ENCODE data around the gene THAP2. TPM values are rescaled to one million over a fixed set of nuclear protein-coding genes. Genes with fewer than 3 reads are reported as not detected.

The THAP2 gene
- total RNA-seq, 1 experiment from 2014 or later = 7.7 TPM

GRCh38 chr12:71649401-71649800 is 14.7 kb upstream of the THAP2 start:
- TF ChIP-seq CTCF (conservative IDR thresholded peaks at IDR 0.05; ENCODE audit: low read depth, low read length) = no peak
- TF ChIP-seq EZH2 (IDR thresholded peaks at IDR 0.05; ENCODE audit: borderline replicate concordance, low read depth, low read length, poor library complexity, severe bottlenecking) = no peak
- H3K36me3 ChIP-seq (ENCODE audit: insufficient read depth, low read length, poor library complexity, severe bottlenecking) = peaks cover 64% of the 10 kb centered on the region
- no peak overlapping the region for H3K27ac ChIP-seq (ENCODE audit: low read depth, low read length, poor library complexity, severe bottlenecking)
- no peak for DNase-seq (ENCODE audit: low spot score)
- BruUV-seq (replicated peaks) = no TSS peak
- no peaks in the 10 kb centered on the region for H3K27me3 ChIP-seq (replicated peaks; ENCODE audit: insufficient read depth, low read depth, low read length, poor library complexity)
- peaks cover 14% of the 10 kb centered on the region for H3K9me3 ChIP-seq (ENCODE audit: low read depth, low read length, poor library complexity, severe bottlenecking)
- H3K4me3 ChIP-seq (ENCODE audit: low read depth, low read length, poor library complexity, severe bottlenecking) = no peak overlapping the region
- ChIA-PET CTCF (no interaction called here), POLR2A (ENCODE audit: low non-redundant PET) (no interaction called here)
- intact Hi-C loops (cut with micrococcal nuclease; ENCODE audit: unreplicated experiment) = no loop called here
- no peaks in the 10 kb centered on the region for H3K4me1 ChIP-seq (ENCODE audit: insufficient read depth, low read length, poor library complexity, severe bottlenecking)

GRCh38 chr12:71652656-71653055 is 11.4 kb upstream of the THAP2 start:
- DNase-seq (ENCODE audit: low spot score) = no peak
- H3K4me3 ChIP-seq (ENCODE audit: low read depth, low read length, poor library complexity, severe bottlenecking) = no peak overlapping the region
- H3K4me1 ChIP-seq (ENCODE audit: insufficient read depth, low read length, poor library complexity, severe bottlenecking) = peaks cover 4% of the 10 kb centered on the region
- H3K9me3 ChIP-seq (ENCODE audit: low read depth, low read length, poor library complexity, severe bottlenecking) = peaks cover 17% of the 10 kb centered on the region
- CTCF ChIA-PET = no interaction called here
- BruUV-seq (replicated peaks) = no TSS peak
- TF ChIP-seq CTCF (conservative IDR thresholded peaks at IDR 0.05; ENCODE audit: low read depth, low read length) (no peak), EZH2 (IDR thresholded peaks at IDR 0.05; ENCODE audit: borderline replicate concordance, low read depth, low read length, poor library complexity, severe bottlenecking) (no peak)
- intact Hi-C loops (cut with micrococcal nuclease; ENCODE audit: unreplicated experiment) = no loop called here
- H3K27me3 ChIP-seq (replicated peaks; ENCODE audit: insufficient read depth, low read depth, low read length, poor library complexity) = no peaks in the 10 kb centered on the region
- POLR2A ChIA-PET (ENCODE audit: low non-redundant PET) = no interaction called here
- H3K36me3 ChIP-seq (ENCODE audit: insufficient read depth, low read length, poor library complexity, severe bottlenecking) = peaks cover 65% of the 10 kb centered on the region
- no peak overlapping the region for H3K27ac ChIP-seq (ENCODE audit: low read depth, low read length, poor library complexity, severe bottlenecking)

GRCh38 chr12:71653137-71653536 is 11.0 kb upstream of the THAP2 start:
- POLR2A ChIA-PET (ENCODE audit: low non-redundant PET) = no interaction called here
- H3K27ac ChIP-seq (ENCODE audit: low read depth, low read length, poor library complexity, severe bottlenecking) = no peak overlapping the region
- no TSS peak for BruUV-seq (replicated peaks)
- peaks cover 4% of the 10 kb centered on the region for H3K4me1 ChIP-seq (ENCODE audit: insufficient read depth, low read length, poor library complexity, severe bottlenecking)
- intact Hi-C loops (cut with micrococcal nuclease; ENCODE audit: unreplicated experiment) = no loop called here
- peaks cover 17% of the 10 kb centered on the region for H3K9me3 ChIP-seq (ENCODE audit: low read depth, low read length, poor library complexity, severe bottlenecking)
- H3K27me3 ChIP-seq (replicated peaks; ENCODE audit: insufficient read depth, low read depth, low read length, poor library complexity) = no peaks in the 10 kb centered on the region
- H3K4me3 ChIP-seq (ENCODE audit: low read depth, low read length, poor library complexity, severe bottlenecking) = no peak overlapping the region
- TF ChIP-seq CTCF (conservative IDR thresholded peaks at IDR 0.05; ENCODE audit: low read depth, low read length) (no peak), EZH2 (IDR thresholded peaks at IDR 0.05; ENCODE audit: borderline replicate concordance, low read depth, low read length, poor library complexity, severe bottlenecking) (no peak)
- DNase-seq (ENCODE audit: low spot score) = no peak
- peaks cover 64% of the 10 kb centered on the region for H3K36me3 ChIP-seq (ENCODE audit: insufficient read depth, low read length, poor library complexity, severe bottlenecking)
- CTCF ChIA-PET = no interaction called here

Data from A673 (cell line).